ENCODE data around the gene RSF1.

DNA sequence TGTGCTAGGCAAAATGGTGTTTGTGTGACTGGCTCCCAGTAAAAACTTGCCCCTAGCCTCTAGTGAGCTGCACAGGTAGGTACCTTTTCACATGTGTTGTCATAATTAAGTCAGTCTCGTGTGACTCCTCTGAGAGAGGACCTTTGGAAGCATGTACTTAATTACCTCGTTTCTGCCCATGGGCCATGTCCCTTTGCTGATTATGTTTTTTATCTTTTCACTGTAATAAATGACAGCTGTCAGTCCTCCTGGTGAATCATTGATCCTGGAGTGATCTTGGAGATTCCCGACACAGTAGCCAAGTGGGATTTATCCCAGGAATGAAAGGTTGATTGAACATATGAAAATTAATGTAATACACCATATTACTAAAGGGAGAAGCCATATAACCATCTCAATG lies 170.4 kb downstream of the RSF1 start:
- TF ChIP-seq, protein P1, sequence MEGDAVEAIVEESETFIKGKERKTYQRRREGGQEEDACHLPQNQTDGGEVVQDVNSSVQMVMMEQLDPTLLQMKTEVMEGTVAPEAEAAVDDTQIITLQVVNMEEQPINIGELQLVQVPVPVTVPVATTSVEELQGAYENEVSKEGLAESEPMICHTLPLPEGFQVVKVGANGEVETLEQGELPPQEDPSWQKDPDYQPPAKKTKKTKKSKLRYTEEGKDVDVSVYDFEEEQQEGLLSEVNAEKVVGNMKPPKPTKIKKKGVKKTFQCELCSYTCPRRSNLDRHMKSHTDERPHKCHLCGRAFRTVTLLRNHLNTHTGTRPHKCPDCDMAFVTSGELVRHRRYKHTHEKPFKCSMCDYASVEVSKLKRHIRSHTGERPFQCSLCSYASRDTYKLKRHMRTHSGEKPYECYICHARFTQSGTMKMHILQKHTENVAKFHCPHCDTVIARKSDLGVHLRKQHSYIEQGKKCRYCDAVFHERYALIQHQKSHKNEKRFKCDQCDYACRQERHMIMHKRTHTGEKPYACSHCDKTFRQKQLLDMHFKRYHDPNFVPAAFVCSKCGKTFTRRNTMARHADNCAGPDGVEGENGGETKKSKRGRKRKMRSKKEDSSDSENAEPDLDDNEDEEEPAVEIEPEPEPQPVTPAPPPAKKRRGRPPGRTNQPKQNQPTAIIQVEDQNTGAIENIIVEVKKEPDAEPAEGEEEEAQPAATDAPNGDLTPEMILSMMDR (conservative IDR thresholded peaks at IDR 0.05; ENCODE audit: low read length) = no peak
- no peak for TF ChIP-seq EZH2phosphoT487 (IDR thresholded peaks at IDR 0.05; ENCODE audit: borderline replicate concordance, low read depth, low read length)

Measured in OCI-LY7 (cell line).